Endodermal cell (in vitro differentiated cells): ENCODE results near the gene LARP7. TPM values are rescaled to one million over a fixed set of nuclear protein-coding genes. Genes with fewer than 3 reads are reported as not detected.

Experiments
- DNase-seq: peaks from one replicate; pipeline ENCODE4 v3.0.0-alpha.2; 2017
- H3K27ac ChIP-seq: 2 replicates; pipeline ENCODE4 v1.5.1; 2013; ENCODE audit warnings: mild to moderate bottlenecking, low read depth, low read length, moderate library complexity
- H3K27me3 ChIP-seq: 2 replicates; pipeline ENCODE4 v1.6.1; 2013; ENCODE audit warnings: mild to moderate bottlenecking, low read length, moderate library complexity; ENCODE audit not compliant: insufficient read depth, control insufficient read depth, poor library complexity, severe bottlenecking
- H3K36me3 ChIP-seq: 2 replicates; pipeline ENCODE4 v1.7.0; 2013; ENCODE audit warnings: mild to moderate bottlenecking, low read length, moderate library complexity; ENCODE audit not compliant: control insufficient read depth, insufficient read depth
- H3K4me1 ChIP-seq: one replicate; pipeline ENCODE4 v1.7.0; 2013; ENCODE audit warnings: low read length; ENCODE audit not compliant: control insufficient read depth, insufficient read depth
- H3K4me3 ChIP-seq: 2 replicates; pipeline ENCODE4 v1.5.1; 2013; ENCODE audit warnings: mild to moderate bottlenecking, low read length, moderate library complexity
- H3K9ac ChIP-seq: 2 replicates; pipeline ENCODE4 v1.6.1; 2013; ENCODE audit warnings: mild to moderate bottlenecking, low read length, moderate library complexity; ENCODE audit not compliant: poor library complexity, severe bottlenecking; ENCODE audit errors: extremely low read depth
- H3K9me3 ChIP-seq: 2 replicates; pipeline ENCODE4 v1.6.1; 2013; ENCODE audit warnings: mild to moderate bottlenecking, low read length, moderate library complexity; ENCODE audit not compliant: control insufficient read depth
- H3K27ac Mint-ChIP-seq: 2 replicates; pipeline ENCODE4 v1.8.0; 2020; ENCODE audit warnings: mixed read lengths
- H3K27me3 Mint-ChIP-seq: 2 replicates; pipeline ENCODE4 v1.8.0; 2021; ENCODE audit warnings: mild to moderate bottlenecking, mixed read lengths; ENCODE audit not compliant: insufficient read depth
- H3K36me3 Mint-ChIP-seq: 2 replicates; pipeline ENCODE4 v1.8.0; 2020; ENCODE audit warnings: low read depth, mixed read lengths
- H3K4me1 Mint-ChIP-seq: 2 replicates; pipeline ENCODE4 v1.8.0; 2020; ENCODE audit warnings: mixed read lengths
- H3K4me3 Mint-ChIP-seq: 2 replicates; pipeline ENCODE4 v1.8.0; 2020; ENCODE audit warnings: mild to moderate bottlenecking, moderate library complexity, mixed read lengths
- H3K9me3 Mint-ChIP-seq: 2 replicates; pipeline ENCODE4 v1.8.0; 2020; ENCODE audit warnings: mild to moderate bottlenecking, mixed read lengths
- WGBS, 2 experiments: methylation state at CpG; one replicate each; pipeline versions ENCODE4 v1.1.5 to v1.1.7; 2013; ENCODE audit warnings: missing lambda C conversion rate in 2 of 2, mixed read lengths in 1 of 2; ENCODE audit not compliant: insufficient coverage in 1 of 2, insufficient read length in 1 of 2; 5-methylcytosine and 5-hydroxymethylcytosine counted together
- total RNA-seq, 2 donors: library from RNA; stranded (reverse); fragmentation: NEBNext Ultra II Directional in 1 of 2; extraction: Animal tissue kit (Norgen Biotek cat#: 25700) in 1 of 2; gene quantifications; 2 replicates in 1 of 2; 3 replicates in 1 of 2; pipeline ENCODE4 v1.2.1, GENCODE V29; 2021
- TF ChIP-seq, protein P1 (sequence below): fragments of 200-600 bp; sonication (generic); conservative IDR thresholded peaks from 2 replicates; pipeline ENCODE4 v1.5.0; 2021; ENCODE audit warnings: antibody characterized with exemption, mild to moderate bottlenecking

LARP7 gene
- total RNA-seq, 2 donors from 2014 or later, result 36.1 to 52.0 TPM

DNA sequence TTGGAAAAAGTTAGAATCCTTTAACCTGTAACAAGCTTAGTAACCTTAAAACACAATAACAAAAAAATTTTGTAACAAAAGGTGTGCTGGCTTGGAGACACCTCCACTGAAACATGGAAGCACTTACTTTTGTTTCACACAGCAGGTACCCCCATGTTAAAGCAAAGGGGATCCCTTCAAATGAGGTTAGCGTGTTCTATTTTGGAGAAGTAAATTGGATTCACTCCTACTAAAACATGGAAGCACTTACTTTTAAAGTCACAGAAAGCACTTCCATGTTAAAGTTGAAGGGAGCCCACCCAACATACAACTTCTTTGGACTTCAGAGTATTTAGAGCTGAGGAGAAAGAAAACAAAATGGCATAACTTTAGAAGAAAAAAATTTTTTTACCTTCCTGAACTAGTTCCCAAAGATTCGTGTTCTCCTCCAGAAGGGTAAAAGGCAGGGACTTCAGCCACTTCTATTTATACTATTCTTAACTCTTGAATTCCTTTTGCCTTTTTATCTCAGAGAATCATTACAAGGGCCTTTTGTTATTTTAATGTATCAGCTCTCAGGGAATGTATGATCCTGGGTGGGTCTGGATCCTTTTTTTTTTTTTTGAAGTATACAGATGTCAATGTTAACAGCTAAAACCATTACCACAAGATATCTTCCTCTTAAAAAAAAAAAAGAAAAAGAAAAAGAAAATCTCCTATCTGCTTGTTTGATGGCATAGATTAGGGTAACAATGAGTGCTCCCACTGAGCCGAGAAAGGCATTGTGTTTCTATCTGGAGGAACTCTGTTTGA, 11.5 kb downstream of the LARP7 start:
- WGBS, 2 experiments, result 0 to 20% methylated on average over 2 to 3 of the region's 3 CpGs
- Histone ChIP-seq H3K4me1 (no peaks in the 10 kb centered on the region), H3K9me3 (no peaks in the 10 kb centered on the region), H3K4me3 (peak overlapping the region; percentile 99), H3K36me3 (peaks cover 22% of the 10 kb centered on the region), H3K9ac (peak overlapping the region; percentile 99), H3K27ac (peak overlapping the region; percentile 76), H3K27me3 (no peaks in the 10 kb centered on the region)
- DNase-seq, result peak; percentile 89
- Mint-ChIP-seq H3K27ac (peak overlapping the region; percentile 99), H3K36me3 (peaks cover 29% of the 10 kb centered on the region), H3K27me3 (no peaks in the 10 kb centered on the region), H3K4me1 (peaks cover 15% of the 10 kb centered on the region), H3K4me3 (peak overlapping the region; percentile 95), H3K9me3 (peaks cover 5% of the 10 kb centered on the region)
- TF ChIP-seq, protein P1, sequence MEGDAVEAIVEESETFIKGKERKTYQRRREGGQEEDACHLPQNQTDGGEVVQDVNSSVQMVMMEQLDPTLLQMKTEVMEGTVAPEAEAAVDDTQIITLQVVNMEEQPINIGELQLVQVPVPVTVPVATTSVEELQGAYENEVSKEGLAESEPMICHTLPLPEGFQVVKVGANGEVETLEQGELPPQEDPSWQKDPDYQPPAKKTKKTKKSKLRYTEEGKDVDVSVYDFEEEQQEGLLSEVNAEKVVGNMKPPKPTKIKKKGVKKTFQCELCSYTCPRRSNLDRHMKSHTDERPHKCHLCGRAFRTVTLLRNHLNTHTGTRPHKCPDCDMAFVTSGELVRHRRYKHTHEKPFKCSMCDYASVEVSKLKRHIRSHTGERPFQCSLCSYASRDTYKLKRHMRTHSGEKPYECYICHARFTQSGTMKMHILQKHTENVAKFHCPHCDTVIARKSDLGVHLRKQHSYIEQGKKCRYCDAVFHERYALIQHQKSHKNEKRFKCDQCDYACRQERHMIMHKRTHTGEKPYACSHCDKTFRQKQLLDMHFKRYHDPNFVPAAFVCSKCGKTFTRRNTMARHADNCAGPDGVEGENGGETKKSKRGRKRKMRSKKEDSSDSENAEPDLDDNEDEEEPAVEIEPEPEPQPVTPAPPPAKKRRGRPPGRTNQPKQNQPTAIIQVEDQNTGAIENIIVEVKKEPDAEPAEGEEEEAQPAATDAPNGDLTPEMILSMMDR, result no peak

DNA sequence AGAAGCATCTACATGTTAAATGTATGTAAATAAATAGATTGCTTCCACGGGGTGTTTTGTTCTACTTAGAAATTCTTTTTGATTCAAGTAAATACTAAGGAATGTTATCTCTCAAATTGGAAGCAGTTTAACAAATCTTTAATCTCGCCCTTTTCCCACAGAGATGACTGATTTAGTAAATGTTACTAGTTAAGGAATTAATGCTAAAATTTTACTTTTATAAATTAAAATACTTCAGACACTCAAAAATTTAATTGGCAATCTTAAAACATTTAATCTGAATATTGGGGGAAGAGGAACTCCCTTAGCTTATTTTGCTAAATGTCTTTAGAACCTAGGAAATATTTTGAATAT, 12.1 kb downstream of the LARP7 start:
- DNase-seq, result no peak
- Histone ChIP-seq H3K4me1 (no peaks in the 10 kb centered on the region), H3K9ac (peak overlapping the region; percentile 56), H3K9me3 (no peaks in the 10 kb centered on the region), H3K36me3 (peaks cover 22% of the 10 kb centered on the region), H3K4me3 (peak overlapping the region; percentile 99), H3K27ac (no peak overlapping the region), H3K27me3 (no peaks in the 10 kb centered on the region)
- H3K4me1 Mint-ChIP-seq, result peaks cover 18% of the 10 kb centered on the region
- peaks cover 29% of the 10 kb centered on the region for H3K36me3 Mint-ChIP-seq
- peak overlapping the region; percentile 95 for H3K4me3 Mint-ChIP-seq
- no peaks in the 10 kb centered on the region for H3K27me3 Mint-ChIP-seq
- H3K27ac Mint-ChIP-seq, result peak overlapping the region; percentile 99
- WGBS, 2 experiments, result 0% methylated on average over 1 of the region's 2 CpGs
- H3K9me3 Mint-ChIP-seq, result peaks cover 5% of the 10 kb centered on the region
- TF ChIP-seq, protein P1, result no peak

DNA sequence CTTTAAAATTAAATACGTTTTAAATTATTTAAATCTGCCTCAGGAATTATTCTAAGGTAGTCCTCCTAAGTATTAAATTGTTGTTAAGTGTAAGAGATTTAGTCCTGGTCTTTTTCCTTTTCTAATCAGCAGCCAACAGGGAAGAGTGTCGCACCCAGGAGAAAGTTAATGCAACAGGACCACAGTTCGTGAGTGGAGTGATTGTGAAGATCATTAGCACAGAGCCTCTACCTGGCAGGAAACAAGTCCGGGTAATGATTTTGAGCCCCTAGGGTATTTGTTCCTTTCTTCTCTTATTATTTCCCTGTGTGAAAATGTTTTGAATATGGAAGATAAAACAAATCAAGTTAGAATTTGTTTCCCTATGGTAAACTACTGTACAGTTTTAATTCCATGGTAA, 13.4 kb downstream of the LARP7 start:
- TF ChIP-seq, protein P1, result no peak
- peak overlapping the region; percentile 95 for H3K4me3 Mint-ChIP-seq
- H3K27ac ChIP-seq, result no peak overlapping the region

More for the DNA sequence above, 13.4 kb downstream of the LARP7 start:
- Histone ChIP-seq H3K9ac (peak overlapping the region; percentile 56), H3K36me3 (peaks cover 22% of the 10 kb centered on the region), H3K27me3 (no peaks in the 10 kb centered on the region), H3K4me3 (peak overlapping the region; percentile 99), H3K9me3 (no peaks in the 10 kb centered on the region), H3K4me1 (peaks cover 6% of the 10 kb centered on the region)
- Mint-ChIP-seq H3K27ac (peak overlapping the region; percentile 87), H3K9me3 (peaks cover 5% of the 10 kb centered on the region), H3K36me3 (peaks cover 29% of the 10 kb centered on the region), H3K4me1 (peaks cover 29% of the 10 kb centered on the region), H3K27me3 (no peaks in the 10 kb centered on the region)
- 0 to 1% methylated on average over 1 to 3 of the region's 4 CpGs for WGBS, 2 experiments
- DNase-seq, result no peak
